HCT116 (cell line): Measurements from ENCODE around the gene RNF175. TPM values are rescaled to one million over a fixed set of nuclear protein-coding genes. Genes with fewer than 3 reads are reported as not detected.

Experiments used
- ATAC-seq: fragments of 200-7000 bp; cut with Tn5 transposase; 2 replicates; pipeline ENCODE4 v1.9.1; 2020; ENCODE audit warnings: mild to moderate bottlenecking, moderate library complexity
- BruUV-seq: library from RNA; stranded (reverse); fragments of 400-500 nt; replicated peaks from 2 replicates; lab custom pipeline; 2021; lab: Mats Ljungman, UMichigan
- CTCF ChIA-PET: fragments of 300-600 bp; sonication (Branson Sonifier 250); formaldehyde crosslinking; loops from one replicate; lab custom pipeline; 2021; ENCODE audit warnings: antibody characterized with exemption; lab: Charles Lee
- POLR2A ChIA-PET: fragments of 300-600, 350-600 bp; sonication (Branson Sonifier 250); formaldehyde crosslinking; loops from one replicate; lab custom pipeline; 2021; ENCODE audit warnings: antibody characterized with exemption; lab: Charles Lee
- RAD21 ChIA-PET, 2 experiments: fragments of 300-600 bp; sonication (Branson Sonifier 250); formaldehyde crosslinking; loops; one replicate each; lab custom pipeline; 2023; ENCODE audit warnings: low total read pairs in 2 of 2; ENCODE audit not compliant: uncharacterized antibody in 2 of 2, unreplicated experiment in 2 of 2, low non-redundant PET in 1 of 2; lab: Charles Lee
- DNase-seq: peaks from one replicate; pipeline ENCODE4 v3.0.0-alpha.2; 2010; ENCODE audit warnings: low read depth, low spot score
- H2AFZ ChIP-seq: fragments of 200-600 bp; shearing (Covaris generic), sonication (generic); 2 replicates; pipeline ENCODE4 v1.6.1; 2017; ENCODE audit warnings: low read depth, mixed run types, mixed read lengths, antibody characterized with exemption, low read length; ENCODE audit not compliant: poor library complexity, severe bottlenecking
- H3K27ac ChIP-seq: 2 replicates; pipeline ENCODE4 v1.5.1; 2012; ENCODE audit warnings: low read depth, low read length
- H3K27me3 ChIP-seq: fragments of 200-600 bp; sonication (generic); 2 replicates; pipeline ENCODE4 v1.6.1; 2016; ENCODE audit warnings: mixed run types, low read length, mixed read lengths; ENCODE audit not compliant: insufficient read depth
- H3K36me3 ChIP-seq, 2 experiments: fragments of 200-500 bp in 1 of 2; fragments of 200-600 bp in 1 of 2; sonication (Bioruptor generic) in 1 of 2; sonication (generic) in 1 of 2; 2 replicates each; pipeline versions ENCODE4 v1.5.1 to v1.6.1; 2014 to 2016; ENCODE audit warnings: low read length in 2 of 2, inconsistent platforms in 1 of 2, mixed read lengths in 1 of 2, mixed run types in 1 of 2; ENCODE audit not compliant: insufficient read depth in 2 of 2, control insufficient read depth in 1 of 2
- H3K4me1 ChIP-seq, 2 experiments: fragments of 200-600 bp in 1 of 2; sonication (generic) in 1 of 2; 2 replicates each; pipeline versions ENCODE4 v1.5.1 to v1.6.1; 2012 to 2017; ENCODE audit warnings: low read length in 2 of 2, inconsistent platforms in 1 of 2, mild to moderate bottlenecking in 1 of 2, mixed read lengths in 1 of 2, mixed run types in 1 of 2, moderate library complexity in 1 of 2; ENCODE audit not compliant: insufficient read depth in 2 of 2, control insufficient read depth in 1 of 2
- H3K4me2 ChIP-seq: fragments of 200-600 bp; sonication (generic); 2 replicates; pipeline ENCODE4 v1.6.1; 2017; ENCODE audit warnings: mixed run types, low read length, mixed read lengths
- H3K4me3 ChIP-seq, 2 experiments: fragments of 200-600 bp in 1 of 2; sonication (generic) in 1 of 2; replicated peaks in 1 of 2; 2 replicates each; pipeline ENCODE4 v1.5.1; 2011 to 2016; ENCODE audit warnings: low read length in 2 of 2, control low read depth in 1 of 2, low read depth in 1 of 2, mild to moderate bottlenecking in 1 of 2, mixed read lengths in 1 of 2, mixed run types in 1 of 2
- H3K79me2 ChIP-seq: fragments of 200-600 bp; sonication (generic); 2 replicates; pipeline ENCODE4 v1.6.1; 2017; ENCODE audit warnings: mild to moderate bottlenecking, mixed run types, low read length, moderate library complexity, mixed read lengths; ENCODE audit not compliant: insufficient read depth
- H3K9ac ChIP-seq: fragments of 200-600 bp; sonication (generic); 2 replicates; pipeline ENCODE4 v1.6.1; 2016; ENCODE audit warnings: low read length, mixed read lengths
- H3K9me2 ChIP-seq: fragments of 200-600 bp; sonication (generic), shearing (Covaris generic); 2 replicates; pipeline ENCODE4 v1.6.1; 2017; ENCODE audit warnings: mixed run types, mild to moderate bottlenecking, moderate library complexity; ENCODE audit not compliant: insufficient read depth
- H3K9me3 ChIP-seq, 2 experiments: fragments of 200-500 bp in 1 of 2; fragments of 200-600 bp in 1 of 2; sonication (Bioruptor generic) in 1 of 2; sonication (generic) in 1 of 2; 2 replicates each; pipeline ENCODE4 v1.6.1; 2014 to 2017; ENCODE audit warnings: low read length in 2 of 2, mixed read lengths in 2 of 2, inconsistent platforms in 1 of 2, low read depth in 1 of 2, mild to moderate bottlenecking in 1 of 2, mixed run types in 1 of 2, moderate library complexity in 1 of 2; ENCODE audit not compliant: control insufficient read depth in 1 of 2, insufficient read depth in 1 of 2
- H4K20me1 ChIP-seq: fragments of 200-600 bp; sonication (generic), shearing (Covaris generic); 2 replicates; pipeline ENCODE4 v1.6.1; 2017; ENCODE audit warnings: mixed run types, mild to moderate bottlenecking, moderate library complexity; ENCODE audit not compliant: insufficient read depth
- ATF3 ChIP-seq: IDR thresholded peaks from 2 replicates; pipeline ENCODE4 v1.6.1; 2012
- CBX3 ChIP-seq: IDR thresholded peaks from 2 replicates; pipeline ENCODE4 v1.6.1; 2012; ENCODE audit warnings: low read depth
- EGR1 ChIP-seq: IDR thresholded peaks from 2 replicates; pipeline ENCODE4 v1.6.1; 2012; ENCODE audit warnings: low read depth
- EZH2 ChIP-seq: fragments of 200-600 bp; sonication (generic); IDR thresholded peaks from 2 replicates; pipeline ENCODE4 v1.6.1; 2017; ENCODE audit warnings: antibody characterized with exemption, mixed run types
- EZH2phosphoT487 ChIP-seq: fragments of 200-600 bp; IDR thresholded peaks from 2 replicates; pipeline ENCODE4 v1.6.1; 2018; ENCODE audit warnings: antibody characterized with exemption, borderline replicate concordance
- FOSL1 ChIP-seq: IDR thresholded peaks from 2 replicates; pipeline ENCODE4 v1.6.1; 2012; ENCODE audit warnings: low read depth
- JUND ChIP-seq: IDR thresholded peaks from 2 replicates; pipeline ENCODE4 v1.6.1; 2012
- POLR2A ChIP-seq: IDR thresholded peaks from 2 replicates; pipeline ENCODE4 v1.7.0; 2011; ENCODE audit warnings: borderline replicate concordance; ENCODE audit not compliant: insufficient read depth, insufficient read length; ENCODE audit errors: extremely low read depth
- POLR2AphosphoS5 ChIP-seq: IDR thresholded peaks from 2 replicates; pipeline ENCODE4 v1.6.1; 2011; ENCODE audit warnings: mild to moderate bottlenecking, low read depth, low read length, moderate library complexity
- SIN3A ChIP-seq: IDR thresholded peaks from 2 replicates; pipeline ENCODE4 v1.6.1; 2012; ENCODE audit warnings: low read depth
- TCF7L2 ChIP-seq: IDR thresholded peaks from 2 replicates; pipeline ENCODE4 v1.7.0; 2011; ENCODE audit warnings: borderline replicate concordance, inconsistent platforms; ENCODE audit not compliant: insufficient read depth, insufficient read length; ENCODE audit errors: extremely low read depth
- YY1 ChIP-seq: IDR thresholded peaks from 2 replicates; pipeline ENCODE4 v1.6.1; 2011; ENCODE audit warnings: low read length, low read depth, moderate library complexity, mild to moderate bottlenecking; ENCODE audit not compliant: insufficient replicate concordance; ENCODE audit errors: extremely low read depth
- ZFX ChIP-seq: fragments of 450-650 bp; IDR thresholded peaks from 2 replicates; pipeline ENCODE4 v1.6.1; 2017
- ZNF274 ChIP-seq: fragments of 200-500 bp; sonication (Bioruptor generic); IDR thresholded peaks from 2 replicates; pipeline ENCODE4 v1.6.1; 2014; ENCODE audit warnings: mild to moderate bottlenecking, low read depth, low read length, inconsistent platforms
- intact Hi-C: fragments of 100-400 bp; cut with micrococcal nuclease; formaldehyde crosslinking; loops from 2 replicates; pipeline ENCODE4 v1.10.0; 2022
- total RNA-seq: library from RNA; stranded (reverse); gene quantifications from one replicate; pipeline ENCODE4 v1.2.1, GENCODE V29; 2021; ENCODE audit not compliant: unreplicated experiment
- TF ChIP-seq, protein P1 (sequence below), 3 experiments: fragments of 200-600 bp in 1 of 3; sonication (generic) in 1 of 3; IDR thresholded peaks in 2 of 3; conservative IDR thresholded peaks in 1 of 3; 2 replicates each; pipeline ENCODE4 v1.5.1; 2012 to 2017; ENCODE audit warnings: low read depth in 2 of 3, low read length in 2 of 3, antibody characterized with exemption in 1 of 3, borderline replicate concordance in 1 of 3, control low read depth in 1 of 3, mild to moderate bottlenecking in 1 of 3, mixed read lengths in 1 of 3, mixed run types in 1 of 3, moderate library complexity in 1 of 3; ENCODE audit not compliant: insufficient read depth in 1 of 3

RNF175 gene
- total RNA-seq, 1 experiment from 2014 or later = not detected

- TF ChIP-seq EGR1 (no peak), FOSL1 (no peak), EZH2 (no peak), ZFX (no peak)
Measured at GRCh38 chr4:153733751-153734448, 25.9 kb downstream of the RNF175 start (continued).

GRCh38 chr4:153731239-153731638, 28.6 kb downstream of the RNF175 start:
- H2AFZ ChIP-seq = peak overlapping the region; percentile 74
- H3K27ac ChIP-seq = no peak overlapping the region
- peak; percentile 49; the same call in 1 of the 2 replicates for ATAC-seq
- intact Hi-C loops = no loop called here
- no peak for TF ChIP-seq POLR2A
- no peak for TF ChIP-seq POLR2AphosphoS5
- TF ChIP-seq YY1 = no peak
- no peak for TF ChIP-seq FOSL1
- no peak for TF ChIP-seq EZH2phosphoT487
- TF ChIP-seq, protein P1, sequence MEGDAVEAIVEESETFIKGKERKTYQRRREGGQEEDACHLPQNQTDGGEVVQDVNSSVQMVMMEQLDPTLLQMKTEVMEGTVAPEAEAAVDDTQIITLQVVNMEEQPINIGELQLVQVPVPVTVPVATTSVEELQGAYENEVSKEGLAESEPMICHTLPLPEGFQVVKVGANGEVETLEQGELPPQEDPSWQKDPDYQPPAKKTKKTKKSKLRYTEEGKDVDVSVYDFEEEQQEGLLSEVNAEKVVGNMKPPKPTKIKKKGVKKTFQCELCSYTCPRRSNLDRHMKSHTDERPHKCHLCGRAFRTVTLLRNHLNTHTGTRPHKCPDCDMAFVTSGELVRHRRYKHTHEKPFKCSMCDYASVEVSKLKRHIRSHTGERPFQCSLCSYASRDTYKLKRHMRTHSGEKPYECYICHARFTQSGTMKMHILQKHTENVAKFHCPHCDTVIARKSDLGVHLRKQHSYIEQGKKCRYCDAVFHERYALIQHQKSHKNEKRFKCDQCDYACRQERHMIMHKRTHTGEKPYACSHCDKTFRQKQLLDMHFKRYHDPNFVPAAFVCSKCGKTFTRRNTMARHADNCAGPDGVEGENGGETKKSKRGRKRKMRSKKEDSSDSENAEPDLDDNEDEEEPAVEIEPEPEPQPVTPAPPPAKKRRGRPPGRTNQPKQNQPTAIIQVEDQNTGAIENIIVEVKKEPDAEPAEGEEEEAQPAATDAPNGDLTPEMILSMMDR (IDR thresholded peaks at IDR 0.05 in 2 of 3, conservative IDR thresholded peaks at IDR 0.05 in 1 of 3; ENCODE audit: borderline replicate concordance in 1 of 3, insufficient read depth in 1 of 3, low read depth in 2 of 3, low read length in 2 of 3) = no peak
- no peak for TF ChIP-seq CBX3
- no peak for TF ChIP-seq SIN3A
- TF ChIP-seq TCF7L2 = no peak
- TF ChIP-seq JUND = no peak
- TF ChIP-seq ZNF274 = no peak
- TF ChIP-seq ATF3 = no peak
- TF ChIP-seq ZFX = no peak
- no peak for TF ChIP-seq EZH2
- ChIA-PET POLR2A (no interaction called here), CTCF (interaction anchor here (3.4 kb wide), 1 partner anchor 19 kb away, joined by 12 read pairs; no protein-coding TSS in a partner anchor), RAD21 (no interaction called here)
- DNase-seq = no peak
- no TSS peak for BruUV-seq
- no peak overlapping the region for H3K4me3 ChIP-seq
- no peaks in the 10 kb centered on the region for H3K79me2 ChIP-seq
- no peaks in the 10 kb centered on the region for H4K20me1 ChIP-seq
- no peaks in the 10 kb centered on the region for H3K36me3 ChIP-seq
- H3K4me2 ChIP-seq = no peak overlapping the region
- H3K9me2 ChIP-seq = no peaks in the 10 kb centered on the region
- no peaks in the 10 kb centered on the region for H3K9me3 ChIP-seq
- H3K27me3 ChIP-seq = no peaks in the 10 kb centered on the region
- no peak overlapping the region for H3K9ac ChIP-seq
- peaks cover 4 to 7% of the 10 kb centered on the region in 2 experiments; a peak in 2 of 4 replicates for H3K4me1 ChIP-seq
